ENCODE results near the gene RBM20. TPM values are rescaled to one million over a fixed set of nuclear protein-coding genes. Genes with fewer than 3 reads are reported as not detected.
A peak's percentile ranks its signal among the peaks of the same experiment; 100 is the strongest.

Gene RBM20
- total and polyA plus RNA-seq, 2 experiments from 2014 or later: 3.7 to 4.0 TPM

DNA sequence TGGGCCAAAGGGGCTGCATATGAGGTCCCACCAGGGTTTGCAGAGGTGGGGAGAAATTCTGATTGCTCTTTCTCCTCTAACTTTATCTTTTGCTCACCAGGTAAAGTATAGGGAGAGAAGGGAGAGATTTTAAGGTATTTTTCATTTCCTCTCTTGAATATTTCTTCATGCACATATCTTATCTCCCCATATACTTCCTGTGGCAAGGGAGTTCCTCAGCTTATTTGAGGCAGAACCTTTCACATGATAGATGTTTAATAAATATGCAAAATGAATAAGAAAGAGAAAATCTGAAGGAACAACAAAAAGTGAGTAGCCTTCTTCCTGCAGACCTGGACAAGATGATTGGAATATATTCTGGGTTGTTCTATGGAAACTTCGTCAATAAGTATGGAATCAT lies 160.2 kb downstream of the RBM20 start:
- no peaks in the 10 kb centered on the region for H3K27me3 ChIP-seq
- peaks cover 3% of the 10 kb centered on the region for H3K79me2 ChIP-seq
- H3K4me1 ChIP-seq (ENCODE audit: insufficient read depth): peaks cover 24% of the 10 kb centered on the region
- no peaks in the 10 kb centered on the region for H3K9me3 ChIP-seq (ENCODE audit: low read depth)
- WGBS (ENCODE audit: low lambda C conversion rate, missing lambda C conversion rate): 97% methylated on average over 1 of the region's 1 CpG
- no peak overlapping the region for H3K4me3 ChIP-seq
- H2AFZ ChIP-seq: no peak overlapping the region
- no peak for DNase-seq (ENCODE audit: low spot score)
- H4K20me1 ChIP-seq (ENCODE audit: insufficient read depth, poor library complexity, severe bottlenecking): no peaks in the 10 kb centered on the region
- peak overlapping the region; percentile 53 for H3K4me2 ChIP-seq
- H3K27ac ChIP-seq: peak overlapping the region; percentile 79
- H3K9me2 ChIP-seq (replicated peaks; ENCODE audit: insufficient read depth): no peaks in the 10 kb centered on the region
- TF ChIP-seq EZH2phosphoT487 (IDR thresholded peaks at IDR 0.05; ENCODE audit: low read depth, severe bottlenecking, unreplicated experiment): no peak
- TF ChIP-seq, protein P1, sequence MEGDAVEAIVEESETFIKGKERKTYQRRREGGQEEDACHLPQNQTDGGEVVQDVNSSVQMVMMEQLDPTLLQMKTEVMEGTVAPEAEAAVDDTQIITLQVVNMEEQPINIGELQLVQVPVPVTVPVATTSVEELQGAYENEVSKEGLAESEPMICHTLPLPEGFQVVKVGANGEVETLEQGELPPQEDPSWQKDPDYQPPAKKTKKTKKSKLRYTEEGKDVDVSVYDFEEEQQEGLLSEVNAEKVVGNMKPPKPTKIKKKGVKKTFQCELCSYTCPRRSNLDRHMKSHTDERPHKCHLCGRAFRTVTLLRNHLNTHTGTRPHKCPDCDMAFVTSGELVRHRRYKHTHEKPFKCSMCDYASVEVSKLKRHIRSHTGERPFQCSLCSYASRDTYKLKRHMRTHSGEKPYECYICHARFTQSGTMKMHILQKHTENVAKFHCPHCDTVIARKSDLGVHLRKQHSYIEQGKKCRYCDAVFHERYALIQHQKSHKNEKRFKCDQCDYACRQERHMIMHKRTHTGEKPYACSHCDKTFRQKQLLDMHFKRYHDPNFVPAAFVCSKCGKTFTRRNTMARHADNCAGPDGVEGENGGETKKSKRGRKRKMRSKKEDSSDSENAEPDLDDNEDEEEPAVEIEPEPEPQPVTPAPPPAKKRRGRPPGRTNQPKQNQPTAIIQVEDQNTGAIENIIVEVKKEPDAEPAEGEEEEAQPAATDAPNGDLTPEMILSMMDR (IDR thresholded peaks at IDR 0.05; ENCODE audit: poor library complexity): no peak
- H3K36me3 ChIP-seq (replicated peaks; ENCODE audit: insufficient read depth, low read depth): no peaks in the 10 kb centered on the region

DNA sequence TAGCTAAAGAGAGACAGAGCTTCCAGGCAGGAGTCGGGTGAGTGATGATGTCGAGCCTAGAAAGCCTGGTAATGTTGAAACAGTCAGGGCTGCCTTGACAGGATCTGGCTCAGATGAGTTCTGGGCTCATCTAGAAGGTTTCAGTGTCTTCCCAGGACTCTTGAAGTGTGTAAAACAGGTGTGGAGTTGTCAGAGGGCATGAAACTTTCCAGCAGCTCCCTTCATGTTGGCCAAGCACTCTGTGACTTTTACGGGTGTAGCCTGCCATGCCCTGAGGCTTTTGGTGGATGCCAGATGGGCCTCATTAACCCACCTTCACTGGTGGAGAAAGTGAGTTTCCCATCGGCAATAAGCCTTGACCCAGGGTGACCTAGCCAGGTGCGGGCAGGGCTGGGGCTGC lies 161.2 kb downstream of the RBM20 start:
- no peak for DNase-seq (ENCODE audit: low spot score)
- H3K27me3 ChIP-seq: no peaks in the 10 kb centered on the region
- H3K4me3 ChIP-seq: no peak overlapping the region
- no peaks in the 10 kb centered on the region for H3K36me3 ChIP-seq (replicated peaks; ENCODE audit: insufficient read depth, low read depth)
- H3K4me1 ChIP-seq (ENCODE audit: insufficient read depth): peaks cover 24% of the 10 kb centered on the region
- H3K9me2 ChIP-seq (replicated peaks; ENCODE audit: insufficient read depth): no peaks in the 10 kb centered on the region
- TF ChIP-seq EZH2phosphoT487 (IDR thresholded peaks at IDR 0.05; ENCODE audit: low read depth, severe bottlenecking, unreplicated experiment): no peak
- no peak for TF ChIP-seq EZH2 (IDR thresholded peaks at IDR 0.05; ENCODE audit: borderline replicate concordance)
- TF ChIP-seq, protein P1 (IDR thresholded peaks at IDR 0.05; ENCODE audit: poor library complexity): no peak
- H3K9me3 ChIP-seq (ENCODE audit: low read depth): no peaks in the 10 kb centered on the region
- H3K79me2 ChIP-seq: peaks cover 3% of the 10 kb centered on the region
- peak overlapping the region; percentile 79 for H3K27ac ChIP-seq
- no peaks in the 10 kb centered on the region for H4K20me1 ChIP-seq (ENCODE audit: insufficient read depth, poor library complexity, severe bottlenecking)
- no peak overlapping the region for H3K4me2 ChIP-seq
- no peak overlapping the region for H2AFZ ChIP-seq
- WGBS (ENCODE audit: low lambda C conversion rate, missing lambda C conversion rate): 75% methylated on average over 5 of the region's 5 CpGs

DNA sequence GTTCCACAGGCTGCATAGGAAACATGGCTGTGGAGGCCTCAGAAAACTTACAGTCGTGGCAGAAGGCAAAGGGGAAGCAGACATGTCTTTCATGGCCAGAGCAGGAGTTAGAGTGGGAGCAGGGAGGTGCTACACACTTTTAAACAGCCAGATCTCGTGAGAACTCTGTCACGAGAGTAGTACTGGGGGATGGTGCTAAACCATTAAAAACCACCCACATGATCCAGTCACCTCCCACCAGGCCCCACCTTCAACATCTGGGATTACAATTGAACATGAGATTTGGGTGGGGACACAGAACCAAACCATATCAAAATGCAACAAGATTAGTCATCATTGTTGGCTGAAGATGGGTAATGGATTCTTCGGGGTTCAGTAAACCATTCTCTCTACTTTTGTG lies 162.2 kb downstream of the RBM20 start:
- H3K27ac ChIP-seq: no peak overlapping the region

More for the DNA sequence above, 162.2 kb downstream of the RBM20 start:
- H3K79me2 ChIP-seq: peaks cover 3% of the 10 kb centered on the region
- H3K4me1 ChIP-seq (ENCODE audit: insufficient read depth): peaks cover 24% of the 10 kb centered on the region
- DNase-seq (ENCODE audit: low spot score): no peak
- H3K9me3 ChIP-seq (ENCODE audit: low read depth): no peaks in the 10 kb centered on the region
- H3K36me3 ChIP-seq (replicated peaks; ENCODE audit: insufficient read depth, low read depth): no peaks in the 10 kb centered on the region
- no peak overlapping the region for H2AFZ ChIP-seq
- no peak overlapping the region for H3K4me2 ChIP-seq
- H3K9me2 ChIP-seq (replicated peaks; ENCODE audit: insufficient read depth): no peaks in the 10 kb centered on the region
- TF ChIP-seq, protein P1 (IDR thresholded peaks at IDR 0.05; ENCODE audit: poor library complexity): no peak
- TF ChIP-seq EZH2 (IDR thresholded peaks at IDR 0.05; ENCODE audit: borderline replicate concordance): no peak
- 75% methylated on average over 4 of the region's 4 CpGs for WGBS (ENCODE audit: low lambda C conversion rate, missing lambda C conversion rate)
- H3K27me3 ChIP-seq: no peaks in the 10 kb centered on the region
- H4K20me1 ChIP-seq (ENCODE audit: insufficient read depth, poor library complexity, severe bottlenecking): no peaks in the 10 kb centered on the region
- H3K4me3 ChIP-seq: no peak overlapping the region

Data from hepatocyte (in vitro differentiated cells).